Thymus (tissue), 14 donors: ENCODE results near the gene ATPAF1. TPM values are rescaled to one million over a fixed set of nuclear protein-coding genes. Genes with fewer than 3 reads are reported as not detected.
A peak's percentile ranks its signal among the peaks of the same experiment; 100 is the strongest.

Experiments used
- DNase-seq, 9 donors: peaks; one replicate each; pipeline ENCODE4 v3.0.0-alpha.2; 2013; ENCODE audit warnings: low spot score in 9 of 9, low read depth in 6 of 9, missing footprints in 1 of 9
- H3K27ac ChIP-seq, 2 donors: one replicate each; pipeline ENCODE4 v1.5.1; 2013; ENCODE audit warnings: control low read depth in 1 of 2, low read depth in 1 of 2, low read length in 1 of 2, mild to moderate bottlenecking in 1 of 2, moderate library complexity in 1 of 2
- H3K27me3 ChIP-seq, 2 donors: one replicate each; pipeline ENCODE4 v1.5.1; 2013; ENCODE audit warnings: low read length in 1 of 2; ENCODE audit not compliant: control insufficient read depth in 2 of 2, insufficient read depth in 1 of 2
- H3K36me3 ChIP-seq, 2 donors: one replicate each; pipeline ENCODE4 v1.5.1; 2013; ENCODE audit warnings: low read length in 1 of 2, mild to moderate bottlenecking in 1 of 2, moderate library complexity in 1 of 2; ENCODE audit not compliant: control insufficient read depth in 2 of 2, insufficient read depth in 2 of 2
- H3K4me1 ChIP-seq, 2 donors: one replicate each; pipeline ENCODE4 v1.5.1; 2013; ENCODE audit warnings: low read length in 2 of 2; ENCODE audit not compliant: control insufficient read depth in 2 of 2, insufficient read depth in 2 of 2
- H3K4me3 ChIP-seq, 2 donors: one replicate each; pipeline ENCODE4 v1.5.1; 2013; ENCODE audit warnings: low read length in 2 of 2, control low read depth in 1 of 2, mild to moderate bottlenecking in 1 of 2
- H3K9me3 ChIP-seq, 2 donors: one replicate each; pipeline ENCODE4 v1.5.1; 2013; ENCODE audit warnings: low read length in 1 of 2, mild to moderate bottlenecking in 1 of 2; ENCODE audit not compliant: control insufficient read depth in 2 of 2, insufficient read depth in 1 of 2
- WGBS: extraction: QIAGEN DNeasy Blood & Tissue Kit; methylation state at CpG from one replicate; pipeline ENCODE4 v1.1.7; 2013; 5-methylcytosine and 5-hydroxymethylcytosine counted together
- long read RNA-seq, 10 donors: transcript quantifications; one replicate each; lab custom pipeline, GENCODE V29; 2026
- polyA plus RNA-seq: library from polyadenylated mRNA; stranded (reverse); fragments of 200-250 nt; gene quantifications from one replicate; pipeline ENCODE4 v1.2.3, GENCODE V29; 2013
- total RNA-seq: library from RNA; stranded (reverse); fragments of 120-200 nt; gene quantifications from one replicate; pipeline ENCODE4 v1.2.4, GENCODE V29; 2013
- donor health status: healthy.

The ATPAF1 gene, protein sequence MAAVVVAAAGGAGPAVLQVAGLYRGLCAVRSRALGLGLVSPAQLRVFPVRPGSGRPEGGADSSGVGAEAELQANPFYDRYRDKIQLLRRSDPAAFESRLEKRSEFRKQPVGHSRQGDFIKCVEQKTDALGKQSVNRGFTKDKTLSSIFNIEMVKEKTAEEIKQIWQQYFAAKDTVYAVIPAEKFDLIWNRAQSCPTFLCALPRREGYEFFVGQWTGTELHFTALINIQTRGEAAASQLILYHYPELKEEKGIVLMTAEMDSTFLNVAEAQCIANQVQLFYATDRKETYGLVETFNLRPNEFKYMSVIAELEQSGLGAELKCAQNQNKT
- 53.4 TPM for total RNA-seq
- polyA plus RNA-seq: 34.6 TPM
- long read RNA-seq, donor 1, full-length matches to known transcripts: 5 of 5 reads
- long read RNA-seq, donor 1, partial matches to known transcripts: 0 of 5 reads
- long read RNA-seq, donor 1, other reads (novel, unspliced or antisense): 0 of 5 reads
- long read RNA-seq, donor 2, full-length matches to known transcripts: 41 of 41 reads
- long read RNA-seq, donor 2, partial matches to known transcripts: 0 of 41 reads
- long read RNA-seq, donor 2, other reads (novel, unspliced or antisense): 0 of 41 reads
- long read RNA-seq, donor 3, full-length matches to known transcripts: 38 of 54 reads
- long read RNA-seq, donor 3, partial matches to known transcripts: 16 of 54 reads
- long read RNA-seq, donor 3, other reads (novel, unspliced or antisense): 0 of 54 reads
- long read RNA-seq, donor 4, full-length matches to known transcripts: 15 of 15 reads
- long read RNA-seq, donor 4, partial matches to known transcripts: 0 of 15 reads
- long read RNA-seq, donor 4, other reads (novel, unspliced or antisense): 0 of 15 reads
- long read RNA-seq, donor 5, full-length matches to known transcripts: 37 of 37 reads
- long read RNA-seq, donor 5, partial matches to known transcripts: 0 of 37 reads
- long read RNA-seq, donor 5, other reads (novel, unspliced or antisense): 0 of 37 reads
- long read RNA-seq, donor 6, full-length matches to known transcripts: 28 of 28 reads
- long read RNA-seq, donor 6, partial matches to known transcripts: 0 of 28 reads
- long read RNA-seq, donor 6, other reads (novel, unspliced or antisense): 0 of 28 reads
- long read RNA-seq, donor 7, full-length matches to known transcripts: 19 of 19 reads
- long read RNA-seq, donor 7, partial matches to known transcripts: 0 of 19 reads
- long read RNA-seq, donor 7, other reads (novel, unspliced or antisense): 0 of 19 reads
- long read RNA-seq, donor 8, full-length matches to known transcripts: 14 of 14 reads
- long read RNA-seq, donor 8, partial matches to known transcripts: 0 of 14 reads
- long read RNA-seq, donor 8, other reads (novel, unspliced or antisense): 0 of 14 reads
- long read RNA-seq, donor 9, full-length matches to known transcripts: 20 of 20 reads
- long read RNA-seq, donor 9, partial matches to known transcripts: 0 of 20 reads
- long read RNA-seq, donor 9, other reads (novel, unspliced or antisense): 0 of 20 reads
- long read RNA-seq, donor 10, full-length matches to known transcripts: 20 of 20 reads
- long read RNA-seq, donor 10, partial matches to known transcripts: 0 of 20 reads
- long read RNA-seq, donor 10, other reads (novel, unspliced or antisense): 0 of 20 reads

DNA sequence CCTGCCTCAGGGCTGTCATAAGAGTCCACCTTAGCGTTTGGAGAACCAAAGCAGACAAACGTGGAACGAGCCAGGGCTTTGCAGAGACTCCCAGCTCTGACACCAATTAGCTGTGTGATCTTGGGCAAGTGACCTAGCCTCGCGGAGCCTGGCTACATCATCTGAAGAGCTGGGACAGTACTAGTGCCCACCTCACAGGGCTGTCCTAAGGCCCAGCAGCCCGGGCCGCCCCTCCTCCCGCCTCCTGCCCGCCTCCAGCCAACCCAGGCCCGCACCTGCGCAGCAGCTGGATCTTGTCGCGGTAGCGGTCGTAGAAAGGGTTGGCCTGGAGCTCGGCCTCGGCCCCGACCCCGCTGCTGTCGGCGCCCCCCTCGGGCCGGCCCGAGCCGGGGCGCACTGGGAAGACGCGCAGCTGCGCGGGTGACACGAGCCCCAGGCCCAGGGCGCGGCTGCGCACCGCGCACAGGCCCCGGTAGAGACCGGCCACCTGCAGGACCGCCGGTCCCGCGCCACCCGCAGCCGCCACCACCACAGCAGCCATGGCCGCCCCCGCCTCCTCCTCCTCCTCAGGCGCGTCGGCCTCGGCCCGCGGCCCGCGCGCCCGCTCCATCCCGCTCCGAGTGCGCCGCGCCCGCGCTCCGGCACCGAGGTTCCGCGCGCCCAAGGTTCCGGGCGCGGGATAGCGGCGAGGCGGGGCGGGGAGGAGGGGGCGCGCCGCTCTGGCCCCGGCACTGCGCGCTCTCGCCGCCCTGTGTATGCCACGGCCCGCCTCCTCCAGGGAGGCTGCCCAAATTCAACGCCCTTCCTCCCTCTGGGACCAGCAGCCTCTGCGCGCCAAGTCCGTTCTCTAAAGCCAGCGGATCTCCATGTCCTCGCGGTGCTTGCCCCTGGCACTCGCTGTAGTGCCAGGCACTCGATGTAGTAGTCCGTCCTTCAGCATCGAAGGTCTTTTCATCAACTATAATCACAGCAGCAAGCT, at the start of gene ATPAF1:
ATPAF1 (minus strand) TSS at position 583 of the 979 bp plus-strand sequence; CDS start at position 541, 42 bp downstream.
- 2% methylated on average over 96 of the region's 96 CpGs for WGBS
- H3K4me1 ChIP-seq: peaks cover 16 to 18% of the 10 kb centered on the region in 2 donors
- no peaks in the 10 kb centered on the region for H3K9me3 ChIP-seq
- H3K27me3 ChIP-seq: no peaks in the 10 kb centered on the region
- H3K4me3 ChIP-seq: peak within 1 kb of the TSS; percentile 66 to 73
- peak within 1 kb of the TSS; percentile 15 to 46 for H3K27ac ChIP-seq
- DNase-seq: peak in 5 of 9 donors; percentile 50 to 80 (median 58)
- H3K36me3 ChIP-seq: peaks cover 15 to 19% of the 10 kb centered on the region in 2 donors

GRCh38 chr1:46717654-46718053, 49.5 kb upstream of the ATPAF1 start:
- Histone ChIP-seq H3K9me3 (no peaks in the 10 kb centered on the region), H3K4me3 (peak overlapping the region; percentile 78 to 86), H3K36me3 (peaks cover 20 to 35% of the 10 kb centered on the region in 2 donors), H3K4me1 (peaks cover 17 to 22% of the 10 kb centered on the region in 2 donors), H3K27me3 (no peaks in the 10 kb centered on the region), H3K27ac (no peak overlapping the region)
- no peak for DNase-seq
- WGBS: 85% methylated on average over 9 of the region's 9 CpGs

DNA sequence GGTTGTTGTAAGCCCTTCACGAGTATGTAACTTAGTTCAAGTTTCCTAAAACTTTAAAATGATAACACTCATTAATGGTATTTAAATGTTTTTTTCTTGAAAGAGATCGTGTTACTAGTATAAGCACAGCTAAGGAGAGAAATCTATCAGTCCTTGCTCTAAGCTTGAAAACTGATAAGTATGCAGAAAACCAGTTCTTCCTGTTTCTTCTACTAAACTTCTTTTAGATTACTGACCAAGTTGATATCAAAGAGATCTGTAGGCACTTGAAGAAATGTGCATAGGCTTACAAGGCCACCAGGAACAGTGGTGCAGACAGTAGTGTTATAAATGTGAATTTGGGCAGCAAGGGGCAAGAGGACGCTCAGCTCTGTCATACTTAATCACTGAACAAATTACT, 46.8 kb upstream of the ATPAF1 start:
- no peak overlapping the region for H3K4me3 ChIP-seq

DNA sequence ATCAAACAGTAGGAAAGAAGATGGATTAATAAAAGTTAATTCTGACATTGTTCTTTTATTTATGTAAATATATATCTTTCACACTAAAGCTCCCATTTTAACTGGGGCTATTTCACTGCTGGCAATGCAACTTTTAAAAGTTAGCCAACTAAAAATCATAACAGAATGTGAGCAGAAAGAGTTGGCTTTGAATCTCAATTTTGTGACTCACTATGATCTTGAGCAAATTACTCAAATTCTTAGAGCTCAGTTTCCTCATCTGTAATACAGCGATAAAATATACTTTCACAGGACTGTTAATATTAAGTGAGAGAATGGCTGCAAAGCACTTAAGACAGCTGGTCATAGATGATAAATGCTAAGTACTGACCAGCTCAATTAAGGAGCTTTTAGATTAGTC, 40.0 kb upstream of the ATPAF1 start:
- Histone ChIP-seq H3K4me1 (no peaks in the 10 kb centered on the region), H3K36me3 (peaks cover 36 to 74% of the 10 kb centered on the region in 2 donors), H3K27ac (no peak overlapping the region), H3K27me3 (no peaks in the 10 kb centered on the region), H3K4me3 (no peak overlapping the region), H3K9me3 (no peaks in the 10 kb centered on the region)
- 100% methylated on average over 1 of the region's 1 CpG for WGBS
- no peak for DNase-seq

More for the DNA sequence above, 46.8 kb upstream of the ATPAF1 start:
- H3K27ac ChIP-seq: no peak overlapping the region
- 97% methylated on average over 3 of the region's 3 CpGs for WGBS
- H3K9me3 ChIP-seq: no peaks in the 10 kb centered on the region
- no peak for DNase-seq
- H3K4me1 ChIP-seq: peaks cover 17 to 22% of the 10 kb centered on the region in 2 donors
- no peaks in the 10 kb centered on the region for H3K27me3 ChIP-seq
- H3K36me3 ChIP-seq: peaks cover 21 to 54% of the 10 kb centered on the region in 2 donors

- WGBS: 97% methylated on average over 9 of the region's 9 CpGs
- DNase-seq: no peak
- Histone ChIP-seq H3K27ac (no peak overlapping the region), H3K36me3 (peaks cover 38 to 65% of the 10 kb centered on the region in 2 donors), H3K4me3 (no peak overlapping the region), H3K4me1 (no peaks in the 10 kb centered on the region), H3K27me3 (no peaks in the 10 kb centered on the region), H3K9me3 (no peaks in the 10 kb centered on the region)
Measured at GRCh38 chr1:46705408-46705807, 37.2 kb upstream of the ATPAF1 start.

DNA sequence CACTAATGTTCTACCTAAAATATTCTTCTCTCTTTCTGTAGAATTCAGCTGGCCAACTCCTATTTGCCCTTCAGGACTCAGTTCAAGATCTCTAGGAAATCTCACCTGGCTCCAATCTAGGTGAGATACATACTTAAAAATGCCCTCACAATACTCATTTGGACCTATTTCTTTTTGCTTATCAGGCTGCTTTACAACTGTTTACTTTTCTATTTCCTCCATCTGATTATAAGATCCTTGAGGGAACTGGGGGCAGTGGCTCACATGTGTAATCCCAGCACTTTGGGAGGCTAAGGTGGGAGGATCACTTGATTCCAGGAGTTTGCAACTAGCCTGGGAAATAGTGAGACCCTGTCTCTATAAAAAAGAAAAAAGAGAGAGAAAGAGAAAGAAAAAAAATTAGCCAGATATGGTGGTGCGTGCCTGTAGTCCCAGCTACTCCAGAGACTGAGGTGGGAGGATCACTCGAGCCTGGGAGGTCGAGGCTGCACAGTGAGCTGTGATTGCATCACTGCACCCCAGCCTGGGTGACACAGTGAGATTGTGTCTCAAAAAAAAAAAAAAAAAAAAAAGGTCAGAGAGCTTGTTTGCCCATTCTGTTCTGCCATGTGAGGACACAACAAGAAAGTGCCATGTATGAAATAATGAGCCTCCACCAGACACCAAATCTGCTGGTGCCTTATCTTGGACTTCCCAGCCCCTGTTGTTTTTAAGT, 35.9 kb upstream of the ATPAF1 start:
- peaks cover 35 to 66% of the 10 kb centered on the region in 2 donors for H3K36me3 ChIP-seq
- WGBS: 94% methylated on average over 3 of the region's 3 CpGs
- no peaks in the 10 kb centered on the region for H3K27me3 ChIP-seq
- H3K4me3 ChIP-seq: no peak overlapping the region
- H3K4me1 ChIP-seq: peaks cover 0 to 4% of the 10 kb centered on the region in 2 donors
- H3K27ac ChIP-seq: no peak overlapping the region
- H3K9me3 ChIP-seq: no peaks in the 10 kb centered on the region
- no peak for DNase-seq

DNA sequence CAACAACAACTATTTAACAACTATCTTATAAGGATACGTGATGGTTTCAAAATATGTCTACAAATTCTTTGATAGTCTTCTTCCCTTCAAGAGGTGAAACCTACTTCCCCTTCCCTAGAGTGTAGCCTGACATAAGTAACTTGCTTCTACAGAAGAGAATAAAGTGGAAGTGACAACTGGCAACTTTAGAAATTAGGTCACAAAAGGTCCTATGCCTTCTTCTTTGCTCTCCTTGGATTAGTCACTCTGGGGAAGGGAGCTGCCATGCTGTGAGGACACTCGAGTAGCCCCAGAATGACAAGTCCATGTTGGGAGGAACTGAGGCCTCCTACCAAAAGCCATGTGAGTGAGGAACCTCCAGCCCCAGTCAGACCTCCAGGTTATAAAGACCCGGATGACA, 31.5 kb upstream of the ATPAF1 start:
- peaks cover 5 to 10% of the 10 kb centered on the region in 2 donors for H3K4me1 ChIP-seq
- DNase-seq: no peak
- H3K27ac ChIP-seq: no peak overlapping the region
- no peak overlapping the region for H3K4me3 ChIP-seq
- H3K27me3 ChIP-seq: no peaks in the 10 kb centered on the region
- WGBS: 62% methylated on average over 3 of the region's 3 CpGs
- no peaks in the 10 kb centered on the region for H3K9me3 ChIP-seq
- H3K36me3 ChIP-seq: peaks cover 37 to 64% of the 10 kb centered on the region in 2 donors
